Activated naive CD4-positive, alpha-beta T cell treated with anti-CD3 and anti-CD28 coated beads for 36 hours (primary cell): Measurements from ENCODE around the gene DSCAML1. TPM values are rescaled to one million over a fixed set of nuclear protein-coding genes. Genes with fewer than 3 reads are reported as not detected.

Source experiments
- CTCF ChIA-PET: fragments of 350-600 bp; sonication (Branson Sonifier 250); formaldehyde crosslinking; loops from one replicate; lab custom pipeline; 2021; ENCODE audit warnings: antibody characterized with exemption; lab: Charles Lee
- DNase-seq: peaks from one replicate; pipeline ENCODE4 v3.0.0-alpha.2; 2020
- H3K27ac Mint-ChIP-seq: one replicate; pipeline ENCODE4 v1.8.0; 2021; ENCODE audit warnings: mild to moderate bottlenecking, mixed read lengths
- H3K27me3 Mint-ChIP-seq: one replicate; pipeline ENCODE4 v1.8.0; 2021; ENCODE audit warnings: low read depth, mixed read lengths
- H3K36me3 Mint-ChIP-seq: one replicate; pipeline ENCODE4 v1.8.0; 2021; ENCODE audit warnings: low read depth, mixed read lengths
- H3K4me1 Mint-ChIP-seq: one replicate; pipeline ENCODE4 v1.8.0; 2021; ENCODE audit warnings: low read depth, mixed read lengths
- H3K4me3 Mint-ChIP-seq: one replicate; pipeline ENCODE4 v1.8.0; 2021; ENCODE audit warnings: mild to moderate bottlenecking, moderate library complexity, mixed read lengths
- H3K9me3 Mint-ChIP-seq: one replicate; pipeline ENCODE4 v1.8.0; 2021; ENCODE audit warnings: mixed read lengths
- intact Hi-C: fragments of 100-400 bp; cut with micrococcal nuclease; formaldehyde crosslinking; loops from one replicate; pipeline ENCODE4 v1.15.1; 2023
- total RNA-seq, 2 experiments: library from RNA; stranded (reverse); gene quantifications; one replicate each; pipeline ENCODE4 v1.2.3, GENCODE V29; 2021

Gene DSCAML1
- total RNA-seq, 2 experiments from 2014 or later, result 0.17 to 0.30 TPM

- CTCF ChIA-PET, result no interaction called here
- H3K4me1 Mint-ChIP-seq, result no peaks in the 10 kb centered on the region
Observed at GRCh38 chr11:117706322-117706814, 90.6 kb downstream of the DSCAML1 start.

GRCh38 chr11:117705866-117706265 is 91.2 kb downstream of the DSCAML1 start:
- DNase-seq, result no peak
- intact Hi-C loops, result no loop called here

More at GRCh38 chr11:117706322-117706814, 90.6 kb downstream of the DSCAML1 start:
- H3K27me3 Mint-ChIP-seq, result peaks cover 9% of the 10 kb centered on the region
- no peak for DNase-seq
- no peaks in the 10 kb centered on the region for H3K9me3 Mint-ChIP-seq
- no peak overlapping the region for H3K27ac Mint-ChIP-seq
- H3K4me3 Mint-ChIP-seq, result no peak overlapping the region
- no peaks in the 10 kb centered on the region for H3K36me3 Mint-ChIP-seq
- intact Hi-C loops, result no loop called here

DNA sequence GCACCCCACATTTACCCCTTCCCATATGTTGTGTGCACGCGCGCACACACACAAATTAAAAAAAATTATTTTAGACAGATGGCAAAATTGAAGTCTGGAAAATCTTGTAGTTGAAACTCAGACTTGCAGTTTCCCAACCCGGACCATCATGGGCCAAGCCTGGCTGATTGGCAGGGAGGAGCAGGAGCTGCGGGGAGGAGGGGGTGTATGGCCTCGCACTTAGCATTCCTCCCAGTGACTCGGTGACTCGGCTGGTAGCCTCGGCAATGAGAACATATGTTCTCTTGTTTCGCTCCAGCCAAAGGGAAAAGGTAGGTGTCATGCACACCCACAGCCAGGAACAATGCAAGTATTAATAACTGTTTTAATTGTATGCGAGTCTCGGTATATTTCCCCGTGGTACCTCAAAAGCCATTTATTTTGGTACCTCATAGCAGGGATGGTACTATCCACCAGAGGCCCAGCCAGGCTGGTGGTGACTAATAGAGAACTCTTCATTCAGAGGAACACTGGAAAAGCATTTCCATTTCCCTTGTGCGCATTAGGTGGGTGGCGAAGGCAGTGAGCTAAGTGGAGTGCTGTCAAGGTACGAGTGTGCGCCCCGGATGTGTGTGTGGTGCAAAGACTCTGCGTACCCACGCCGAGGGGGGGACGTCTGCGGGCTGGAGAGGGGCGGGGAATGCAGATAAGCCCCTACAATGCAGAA is 92.5 kb downstream of the DSCAML1 start:
- intact Hi-C loops, result no loop called here
- Mint-ChIP-seq H3K4me3 (no peak overlapping the region), H3K9me3 (no peaks in the 10 kb centered on the region), H3K4me1 (no peaks in the 10 kb centered on the region), H3K36me3 (no peaks in the 10 kb centered on the region), H3K27ac (no peak overlapping the region), H3K27me3 (peaks cover 6% of the 10 kb centered on the region)
- CTCF ChIA-PET, result no interaction called here
- no peak for DNase-seq

More at GRCh38 chr11:117705866-117706265, 91.2 kb downstream of the DSCAML1 start:
- Mint-ChIP-seq H3K4me1 (no peaks in the 10 kb centered on the region), H3K27ac (no peak overlapping the region), H3K27me3 (peaks cover 9% of the 10 kb centered on the region), H3K9me3 (no peaks in the 10 kb centered on the region), H3K36me3 (no peaks in the 10 kb centered on the region), H3K4me3 (no peak overlapping the region)
- CTCF ChIA-PET, result no interaction called here

GRCh38 chr11:117702946-117703598 is 93.9 kb downstream of the DSCAML1 start:
- no peak for DNase-seq
- CTCF ChIA-PET, result no interaction called here
- no peaks in the 10 kb centered on the region for H3K9me3 Mint-ChIP-seq
- H3K27ac Mint-ChIP-seq, result no peak overlapping the region
- H3K4me3 Mint-ChIP-seq, result no peak overlapping the region
- no peaks in the 10 kb centered on the region for H3K4me1 Mint-ChIP-seq
- intact Hi-C loops, result no loop called here
- H3K36me3 Mint-ChIP-seq, result no peaks in the 10 kb centered on the region
- peaks cover 12% of the 10 kb centered on the region for H3K27me3 Mint-ChIP-seq

DNA sequence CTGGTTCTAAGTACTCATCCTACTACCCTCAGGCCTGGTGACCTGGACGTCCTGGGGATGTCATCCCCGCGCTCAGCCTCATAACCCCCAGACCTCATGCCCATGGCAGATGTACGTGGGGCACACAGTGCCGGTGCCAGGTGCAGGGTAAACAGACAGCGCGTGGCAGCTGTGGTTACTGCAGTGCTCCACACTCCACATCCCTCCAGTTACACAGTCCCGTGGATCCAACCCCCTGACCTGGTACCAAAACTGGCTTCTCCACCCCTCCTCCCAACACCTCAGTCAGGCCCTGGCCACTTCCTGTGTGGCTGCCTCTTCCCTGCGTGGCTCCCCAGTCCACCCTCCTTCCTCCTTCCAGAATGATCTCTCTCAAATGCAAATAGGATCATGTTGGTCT is 95.2 kb downstream of the DSCAML1 start:
- H3K27me3 Mint-ChIP-seq, result peaks cover 12% of the 10 kb centered on the region
- H3K4me3 Mint-ChIP-seq, result no peak overlapping the region
- H3K36me3 Mint-ChIP-seq, result no peaks in the 10 kb centered on the region

GRCh38 chr11:117700551-117700950 is 96.5 kb downstream of the DSCAML1 start:
- intact Hi-C loops, result no loop called here
- Mint-ChIP-seq H3K4me3 (no peak overlapping the region), H3K27me3 (peaks cover 12% of the 10 kb centered on the region), H3K9me3 (no peaks in the 10 kb centered on the region), H3K27ac (no peak overlapping the region), H3K4me1 (no peaks in the 10 kb centered on the region), H3K36me3 (no peaks in the 10 kb centered on the region)
- CTCF ChIA-PET, result no interaction called here
- no peak for DNase-seq

More for the DNA sequence above, 95.2 kb downstream of the DSCAML1 start:
- intact Hi-C loops, result no loop called here
- DNase-seq, result no peak
- Mint-ChIP-seq H3K9me3 (no peaks in the 10 kb centered on the region), H3K4me1 (no peaks in the 10 kb centered on the region), H3K27ac (no peak overlapping the region)
- CTCF ChIA-PET, result no interaction called here

DNA sequence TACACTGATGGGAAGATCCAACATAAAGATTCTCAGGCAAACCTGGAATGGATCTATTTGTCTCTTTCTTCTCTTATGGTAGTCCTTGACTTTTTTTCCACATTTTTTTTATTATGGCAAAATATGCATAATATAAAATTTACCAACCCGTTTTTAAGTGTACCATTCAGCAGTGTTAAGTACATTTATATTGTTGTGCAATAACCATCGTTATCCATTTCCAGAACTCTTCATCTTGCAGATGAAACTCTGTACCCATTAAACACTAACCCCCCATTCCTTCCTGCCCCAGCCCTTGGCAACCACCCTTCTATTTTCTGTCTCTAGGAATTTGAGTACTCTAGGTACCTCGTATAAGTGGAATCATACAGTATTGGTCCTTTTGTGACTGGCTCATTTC is 99.7 kb downstream of the DSCAML1 start:
- Mint-ChIP-seq H3K4me1 (no peaks in the 10 kb centered on the region), H3K27me3 (peaks cover 11% of the 10 kb centered on the region), H3K9me3 (no peaks in the 10 kb centered on the region), H3K36me3 (no peaks in the 10 kb centered on the region), H3K4me3 (no peak overlapping the region), H3K27ac (no peak overlapping the region)
- intact Hi-C loops, result no loop called here
- CTCF ChIA-PET, result interaction anchor here (1.4 kb wide), 1 partner anchor 272 kb away, joined by 3 read pairs; no protein-coding TSS in a partner anchor
- DNase-seq, result no peak

- no peaks in the 10 kb centered on the region for H3K36me3 Mint-ChIP-seq
- H3K4me3 Mint-ChIP-seq, result no peak overlapping the region
- DNase-seq, result no peak
- intact Hi-C loops, result no loop called here
- CTCF ChIA-PET, result interaction anchor here (0.6 to 1.4 kb wide), 2 partner anchors 99 to 271 kb away, joined by 3 to 4 read pairs; no protein-coding TSS in a partner anchor
- H3K4me1 Mint-ChIP-seq, result no peaks in the 10 kb centered on the region
- H3K27ac Mint-ChIP-seq, result no peak overlapping the region
- no peaks in the 10 kb centered on the region for H3K9me3 Mint-ChIP-seq
- H3K27me3 Mint-ChIP-seq, result peaks cover 6% of the 10 kb centered on the region
Observed at GRCh38 chr11:117696540-117696939, 100.5 kb downstream of the DSCAML1 start.

- intact Hi-C loops, result no loop called here
- Mint-ChIP-seq H3K4me1 (no peaks in the 10 kb centered on the region), H3K27me3 (no peaks in the 10 kb centered on the region), H3K36me3 (no peaks in the 10 kb centered on the region), H3K27ac (no peak overlapping the region), H3K9me3 (no peaks in the 10 kb centered on the region), H3K4me3 (no peak overlapping the region)
- CTCF ChIA-PET, result no interaction called here
- DNase-seq, result no peak
Observed at GRCh38 chr11:117693344-117693743, 103.7 kb downstream of the DSCAML1 start.

DNA sequence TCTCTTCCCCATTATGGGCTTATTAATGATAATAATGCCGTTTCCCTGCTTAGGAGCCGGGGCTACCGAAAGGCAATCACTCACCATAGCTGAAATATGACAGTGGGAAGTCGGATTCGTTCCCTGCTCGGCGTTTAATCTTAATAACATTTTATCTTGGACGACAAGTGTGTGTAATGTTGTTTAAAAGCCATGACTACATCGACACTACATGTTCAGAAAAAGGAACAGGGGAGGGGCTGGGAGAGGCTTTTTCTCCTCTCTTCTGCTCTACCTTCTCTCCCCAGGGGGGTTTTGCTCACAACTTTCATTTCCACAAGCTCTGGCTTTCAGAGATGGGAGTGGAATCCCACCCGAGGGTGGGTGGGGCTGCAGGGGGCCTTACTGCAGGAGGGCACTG is 105.5 kb downstream of the DSCAML1 start:
- Mint-ChIP-seq H3K9me3 (no peaks in the 10 kb centered on the region), H3K4me3 (no peak overlapping the region), H3K27ac (no peak overlapping the region), H3K36me3 (no peaks in the 10 kb centered on the region), H3K4me1 (no peaks in the 10 kb centered on the region), H3K27me3 (peaks cover 4% of the 10 kb centered on the region)
- CTCF ChIA-PET, result no interaction called here
- no peak for DNase-seq
- intact Hi-C loops, result no loop called here

- CTCF ChIA-PET, result no interaction called here
- intact Hi-C loops, result no loop called here
- peaks cover 4% of the 10 kb centered on the region for H3K27me3 Mint-ChIP-seq
Observed at GRCh38 chr11:117691218-117691514, 105.8 kb downstream of the DSCAML1 start.

GRCh38 chr11:117690484-117691217 is 106.4 kb downstream of the DSCAML1 start:
- no peak for DNase-seq
- Mint-ChIP-seq H3K36me3 (no peaks in the 10 kb centered on the region), H3K9me3 (no peaks in the 10 kb centered on the region), H3K4me1 (no peaks in the 10 kb centered on the region), H3K27me3 (peaks cover 4% of the 10 kb centered on the region), H3K4me3 (no peak overlapping the region), H3K27ac (no peak overlapping the region)
- CTCF ChIA-PET, result interaction anchor here (0.6 kb wide), 1 partner anchor 45 kb away, joined by 4 read pairs; no protein-coding TSS in a partner anchor
- intact Hi-C loops, result no loop called here

More at GRCh38 chr11:117691218-117691514, 105.8 kb downstream of the DSCAML1 start:
- H3K4me3 Mint-ChIP-seq, result no peak overlapping the region
- no peaks in the 10 kb centered on the region for H3K4me1 Mint-ChIP-seq
- no peak overlapping the region for H3K27ac Mint-ChIP-seq
- H3K9me3 Mint-ChIP-seq, result no peaks in the 10 kb centered on the region
- no peak for DNase-seq
- H3K36me3 Mint-ChIP-seq, result no peaks in the 10 kb centered on the region
